Fibroblast of villous mesenchyme (primary cell): ENCODE measurements around the gene HDAC9. TPM values are rescaled to one million over a fixed set of nuclear protein-coding genes. Genes with fewer than 3 reads are reported as not detected.
"Not testable (repeated sequence)": the region's sequence is repeated elsewhere in the genome, so short reads cannot be mapped to it uniquely, and the experiment has no call there.

Experiments
- DNase-seq: peaks from one replicate; pipeline ENCODE4 v3.0.0-alpha.2; 2010; ENCODE audit warnings: low read depth
- H3K4me3 ChIP-seq: 2 replicates; pipeline ENCODE4 v1.5.1; 2011; ENCODE audit warnings: low read depth, mild to moderate bottlenecking, low read length
- small RNA-seq: library from RNA; depleted of rRNA; stranded (forward); fragments of <200 nt; gene quantifications from one replicate; pipeline ENCODE3, GENCODE V24; 2012
- total RNA-seq: library from RNA; depleted of rRNA; stranded (reverse); fragments of >200 nt; gene quantifications from 2 replicates; pipeline ENCODE4 v1.2.3, GENCODE V29; 2012
- TF ChIP-seq, protein P1 (sequence below): IDR thresholded peaks from 2 replicates; pipeline ENCODE4 v1.5.1; 2012; ENCODE audit warnings: low read depth, mild to moderate bottlenecking, low read length; ENCODE audit not compliant: insufficient read depth

Gene HDAC9
- total RNA-seq, 1 donor: 16.8 TPM

- peak; percentile 48 for DNase-seq
- no peak overlapping the region for H3K4me3 ChIP-seq
- TF ChIP-seq, protein P1, sequence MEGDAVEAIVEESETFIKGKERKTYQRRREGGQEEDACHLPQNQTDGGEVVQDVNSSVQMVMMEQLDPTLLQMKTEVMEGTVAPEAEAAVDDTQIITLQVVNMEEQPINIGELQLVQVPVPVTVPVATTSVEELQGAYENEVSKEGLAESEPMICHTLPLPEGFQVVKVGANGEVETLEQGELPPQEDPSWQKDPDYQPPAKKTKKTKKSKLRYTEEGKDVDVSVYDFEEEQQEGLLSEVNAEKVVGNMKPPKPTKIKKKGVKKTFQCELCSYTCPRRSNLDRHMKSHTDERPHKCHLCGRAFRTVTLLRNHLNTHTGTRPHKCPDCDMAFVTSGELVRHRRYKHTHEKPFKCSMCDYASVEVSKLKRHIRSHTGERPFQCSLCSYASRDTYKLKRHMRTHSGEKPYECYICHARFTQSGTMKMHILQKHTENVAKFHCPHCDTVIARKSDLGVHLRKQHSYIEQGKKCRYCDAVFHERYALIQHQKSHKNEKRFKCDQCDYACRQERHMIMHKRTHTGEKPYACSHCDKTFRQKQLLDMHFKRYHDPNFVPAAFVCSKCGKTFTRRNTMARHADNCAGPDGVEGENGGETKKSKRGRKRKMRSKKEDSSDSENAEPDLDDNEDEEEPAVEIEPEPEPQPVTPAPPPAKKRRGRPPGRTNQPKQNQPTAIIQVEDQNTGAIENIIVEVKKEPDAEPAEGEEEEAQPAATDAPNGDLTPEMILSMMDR: no peak
These were observed 531.3 kb downstream of the HDAC9 start for GRCh38 chr7:19026888-19027287.

DNA sequence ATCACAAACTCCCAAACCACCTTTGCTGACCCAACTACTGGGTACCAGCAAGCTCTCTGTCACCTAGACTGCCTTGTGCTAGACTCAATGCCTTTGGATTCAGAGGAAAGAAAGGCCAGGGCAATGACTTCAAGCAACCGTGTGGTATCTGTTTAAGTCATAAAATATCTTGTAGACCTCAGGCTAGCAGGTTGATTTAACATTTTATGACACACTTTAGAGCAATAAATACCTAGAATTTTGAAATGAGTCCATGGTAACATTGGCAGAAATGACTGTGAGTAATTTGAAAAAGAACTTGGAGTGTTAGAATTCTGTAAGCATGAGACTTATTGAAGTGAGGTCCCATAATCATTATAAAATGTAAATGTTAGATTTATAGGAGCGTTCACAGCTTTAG lies 534.7 kb downstream of the HDAC9 start:
- DNase-seq: peak; percentile 6
- TF ChIP-seq, protein P1: no peak
- no peak overlapping the region for H3K4me3 ChIP-seq

- not testable (repeated sequence) for H3K4me3 ChIP-seq, DNase-seq
These were observed 537.4 kb downstream of the HDAC9 start for GRCh38 chr7:19032942-19033341.

- peak; percentile 30 for DNase-seq
- H3K4me3 ChIP-seq: no peak overlapping the region
- TF ChIP-seq, protein P1: peak; percentile 68
These were observed 556.3 kb downstream of the HDAC9 start for GRCh38 chr7:19051767-19052375.

Small RNA genes within 50 kb of the gene (small RNA-seq; reads per million reads assigned to genes)
- gene RN7SKP266: not detected
